Measurements from ENCODE around the gene NBDY. TPM values are rescaled to one million over a fixed set of nuclear protein-coding genes. Genes with fewer than 3 reads are reported as not detected.

NBDY gene
- total RNA-seq, 1 donor from 2014 or later: 15.4 TPM

GRCh38 chrX:56762707-56763555 lies 33.9 kb downstream of the NBDY start:
- no peaks in the 10 kb centered on the region for H3K27me3 ChIP-seq
- H3K27ac ChIP-seq: no peak overlapping the region
- intact Hi-C loops (cut with DNase I): no loop called here
- no peaks in the 10 kb centered on the region for H3K36me3 ChIP-seq
- DNase-seq (ENCODE audit: low spot score in 2 of 2): peak in 1 of 2 donors; percentile 64
- no peaks in the 10 kb centered on the region for H3K9me3 ChIP-seq
- no peak for TF ChIP-seq CTCF (IDR thresholded peaks at IDR 0.05)
- peaks cover 5 to 9% of the 10 kb centered on the region in 2 donors for H3K4me1 ChIP-seq
- H3K4me3 ChIP-seq: no peak overlapping the region

- Histone ChIP-seq H3K4me3 (peak overlapping the region; percentile 41 to 65), H3K27ac (peak overlapping the region; percentile 70 to 88), H3K9me3 (no peaks in the 10 kb centered on the region), H3K27me3 (no peaks in the 10 kb centered on the region), H3K36me3 (no peaks in the 10 kb centered on the region), H3K4me1 (peaks cover 5 to 9% of the 10 kb centered on the region in 2 donors)
- intact Hi-C loops (cut with DNase I): no loop called here
- DNase-seq (ENCODE audit: low spot score in 2 of 2): peak in 1 of 2 donors; percentile 90
- peak; percentile 53 to 57 (median 57) for TF ChIP-seq CTCF (IDR thresholded peaks at IDR 0.05)
Observed at GRCh38 chrX:56763556-56764152, 34.6 kb downstream of the NBDY start.

GRCh38 chrX:56764153-56764974 lies 35.3 kb downstream of the NBDY start:
- DNase-seq (ENCODE audit: low spot score in 2 of 2): peak in 1 of 2 donors; percentile 85
- peak overlapping the region; percentile 70 to 88 for H3K27ac ChIP-seq
- intact Hi-C loops (cut with DNase I): no loop called here
- H3K4me1 ChIP-seq: peaks cover 5 to 9% of the 10 kb centered on the region in 2 donors
- no peaks in the 10 kb centered on the region for H3K9me3 ChIP-seq
- peak overlapping the region; percentile 41 to 65 for H3K4me3 ChIP-seq
- no peaks in the 10 kb centered on the region for H3K27me3 ChIP-seq
- TF ChIP-seq CTCF (IDR thresholded peaks at IDR 0.05): peak; percentile 41 to 80 (median 72)
- H3K36me3 ChIP-seq: no peaks in the 10 kb centered on the region

- peak in 1 of 2 donors; percentile 61 for DNase-seq (ENCODE audit: low spot score in 2 of 2)
- H3K27ac ChIP-seq: peak overlapping the region in 1 of 2 donors; percentile 88
- H3K27me3 ChIP-seq: no peaks in the 10 kb centered on the region
- no peaks in the 10 kb centered on the region for H3K36me3 ChIP-seq
- H3K4me3 ChIP-seq: peak overlapping the region in 1 of 2 donors; percentile 65
- intact Hi-C loops (cut with DNase I): no loop called here
- H3K4me1 ChIP-seq: peaks cover 5 to 9% of the 10 kb centered on the region in 2 donors
- TF ChIP-seq CTCF (IDR thresholded peaks at IDR 0.05): no peak
- no peaks in the 10 kb centered on the region for H3K9me3 ChIP-seq
Observed at GRCh38 chrX:56764975-56765791, 36.1 kb downstream of the NBDY start.
